Renal cortical epithelial cell (primary cell): ENCODE measurements around the gene ABHD6. TPM values are rescaled to one million over a fixed set of nuclear protein-coding genes. Genes with fewer than 3 reads are reported as not detected.
"Not testable (repeated sequence)": the region's sequence is repeated elsewhere in the genome, so short reads cannot be mapped to it uniquely, and the experiment has no call there.

Source experiments
- DNase-seq: peaks from one replicate; pipeline ENCODE4 v3.0.0-alpha.2; 2011; ENCODE audit warnings: low read depth
- total RNA-seq: library from RNA; depleted of rRNA; stranded (reverse); fragments of >200 nt; gene quantifications from 2 replicates; pipeline ENCODE4 v1.2.3, GENCODE V29; 2014

The ABHD6 gene
- total RNA-seq, 1 donor from 2014 or later: 8.8 TPM

GRCh38 chr3:58322793-58323192 lies 85.2 kb downstream of the ABHD6 start:
- DNase-seq: no peak

GRCh38 chr3:58323529-58324390 lies 86.2 kb downstream of the ABHD6 start:
- no peak for DNase-seq

GRCh38 chr3:58324391-58325390 lies 87.1 kb downstream of the ABHD6 start:
- DNase-seq: peak; percentile 30

GRCh38 chr3:58325525-58325992 lies 88.0 kb downstream of the ABHD6 start:
- DNase-seq: peak; percentile 54

GRCh38 chr3:58326267-58326900 lies 88.8 kb downstream of the ABHD6 start:
- no peak for DNase-seq

- DNase-seq: no peak
These were observed 91.7 kb downstream of the ABHD6 start for GRCh38 chr3:58329150-58329921.

- DNase-seq: no peak
These were observed 92.4 kb downstream of the ABHD6 start for GRCh38 chr3:58329922-58330413.

GRCh38 chr3:58331593-58332152 lies 94.1 kb downstream of the ABHD6 start:
- DNase-seq: no peak

- DNase-seq: no peak
These were observed 95.1 kb downstream of the ABHD6 start, which contains the start of gene PXK for GRCh38 chr3:58332575-58333188. Gene PXK (plus strand): TSS chr3:58332892. CDS start chr3:58332989, 97 bp downstream.

GRCh38 chr3:58333206-58334012 lies 95.8 kb downstream of the ABHD6 start:
- DNase-seq: peak; percentile 43

GRCh38 chr3:58334013-58334321 lies 96.4 kb downstream of the ABHD6 start:
- DNase-seq: no peak

- DNase-seq: no peak
These were observed 96.9 kb downstream of the ABHD6 start for GRCh38 chr3:58334506-58334884.

- no peak for DNase-seq
These were observed 98.0 kb downstream of the ABHD6 start for GRCh38 chr3:58335652-58335947.

- DNase-seq: peak; percentile 84
These were observed 98.7 kb downstream of the ABHD6 start for GRCh38 chr3:58336135-58336882.

- DNase-seq: no peak
These were observed 99.6 kb downstream of the ABHD6 start for GRCh38 chr3:58337190-58337589.

GRCh38 chr3:58339146-58339545 lies 101.6 kb downstream of the ABHD6 start:
- not testable (repeated sequence) for DNase-seq

GRCh38 chr3:58340594-58341244 lies 103.1 kb downstream of the ABHD6 start:
- no peak for DNase-seq

- no peak for DNase-seq
These were observed 103.8 kb downstream of the ABHD6 start for GRCh38 chr3:58341376-58341775.
